CD14-positive monocyte (primary cell): ENCODE measurements around the gene SYTL1. TPM values are rescaled to one million over a fixed set of nuclear protein-coding genes. Genes with fewer than 3 reads are reported as not detected.
A peak's percentile ranks its signal among the peaks of the same experiment; 100 is the strongest.

Experiments
- DNase-seq, 3 donors: peaks; one replicate each; pipeline ENCODE4 v3.0.0-alpha.2; 2011 to 2022
- H2AFZ ChIP-seq: 2 replicates; pipeline ENCODE4 v1.6.0; 2012; ENCODE audit warnings: mild to moderate bottlenecking, low read depth, low read length, inconsistent platforms; ENCODE audit not compliant: insufficient read depth, poor library complexity, severe bottlenecking
- H3K27ac ChIP-seq, 2 donors: 1 replicate in 1 of 2; 2 replicates in 1 of 2; pipeline ENCODE4 v1.5.1; 2012 to 2013; ENCODE audit warnings: low read length in 2 of 2, control low read depth in 1 of 2, inconsistent platforms in 1 of 2, low read depth in 1 of 2, mild to moderate bottlenecking in 1 of 2
- H3K27me3 ChIP-seq, 2 donors: one replicate each; pipeline versions ENCODE4 v1.6.0 to v1.6.1; 2011 to 2013; ENCODE audit warnings: low read length in 2 of 2; ENCODE audit not compliant: control insufficient read depth in 2 of 2, insufficient read depth in 2 of 2
- H3K36me3 ChIP-seq, 2 donors: replicated peaks in 1 of 2; 1 replicate in 1 of 2; 2 replicates in 1 of 2; pipeline versions ENCODE4 v1.5.1 to v1.6.1; 2012 to 2013; ENCODE audit warnings: low read length in 2 of 2, control low read depth in 1 of 2, inconsistent platforms in 1 of 2, mild to moderate bottlenecking in 1 of 2; ENCODE audit not compliant: insufficient read depth in 2 of 2, control insufficient read depth in 1 of 2
- H3K4me1 ChIP-seq, 2 donors: 1 replicate in 1 of 2; 2 replicates in 1 of 2; pipeline versions ENCODE4 v1.5.1 to v1.6.1; 2012 to 2013; ENCODE audit warnings: low read length in 2 of 2, control low read depth in 1 of 2, inconsistent platforms in 1 of 2, mild to moderate bottlenecking in 1 of 2, moderate library complexity in 1 of 2; ENCODE audit not compliant: insufficient read depth in 2 of 2, control insufficient read depth in 1 of 2
- H3K4me2 ChIP-seq: replicated peaks from 2 replicates; pipeline ENCODE3; 2012; ENCODE audit warnings: low read length, moderate library complexity, mild to moderate bottlenecking; ENCODE audit not compliant: poor library complexity, severe bottlenecking; ENCODE audit errors: extremely low read depth
- H3K4me3 ChIP-seq, 3 experiments: fragments of 200-600 bp in 1 of 3; sonication (generic) in 1 of 3; replicated peaks in 1 of 3; 1 replicate in 2 of 3; 2 replicates in 1 of 3; pipeline ENCODE4 v1.5.1; 2011 to 2013; ENCODE audit warnings: low read length in 3 of 3, mild to moderate bottlenecking in 3 of 3, control low read depth in 2 of 3, low read depth in 2 of 3, inconsistent platforms in 1 of 3, moderate library complexity in 1 of 3
- H3K79me2 ChIP-seq: 2 replicates; pipeline ENCODE4 v1.6.0; 2012; ENCODE audit warnings: mild to moderate bottlenecking, control low read depth, inconsistent platforms, low read length, moderate library complexity; ENCODE audit not compliant: insufficient read depth
- H3K9ac ChIP-seq: 2 replicates; pipeline ENCODE4 v1.6.0; 2017; ENCODE audit warnings: low read length, mild to moderate bottlenecking; ENCODE audit not compliant: insufficient read depth, poor library complexity, severe bottlenecking
- H3K9me3 ChIP-seq, 2 donors: replicated peaks in 1 of 2; 1 replicate in 1 of 2; 2 replicates in 1 of 2; pipeline versions ENCODE4 v1.5.1 to v1.6.1; 2012 to 2013; ENCODE audit warnings: low read length in 2 of 2, control low read depth in 1 of 2; ENCODE audit not compliant: control insufficient read depth in 1 of 2, insufficient read depth in 1 of 2
- H4K20me1 ChIP-seq: 2 replicates; pipeline ENCODE4 v1.6.0; 2012; ENCODE audit warnings: mild to moderate bottlenecking, low read length, control low read depth, moderate library complexity; ENCODE audit not compliant: insufficient read depth
- H3K27ac Mint-ChIP-seq, 7 donors: one replicate each; pipeline ENCODE4 v1.8.0; 2020; ENCODE audit warnings: mild to moderate bottlenecking in 7 of 7, mixed read lengths in 7 of 7, moderate library complexity in 6 of 7, inconsistent platforms in 2 of 7
- H3K27me3 Mint-ChIP-seq, 3 donors: one replicate each; pipeline ENCODE4 v1.8.0; 2021 to 2022; ENCODE audit warnings: low read depth in 3 of 3, mild to moderate bottlenecking in 3 of 3, mixed read lengths in 3 of 3, moderate library complexity in 3 of 3, inconsistent platforms in 1 of 3
- H3K36me3 Mint-ChIP-seq, 2 donors: one replicate each; pipeline ENCODE4 v1.8.0; 2020; ENCODE audit warnings: mixed read lengths in 2 of 2, inconsistent platforms in 1 of 2, mild to moderate bottlenecking in 1 of 2
- H3K4me1 Mint-ChIP-seq: one replicate; pipeline ENCODE4 v1.8.0; 2020; ENCODE audit warnings: mild to moderate bottlenecking, mixed read lengths
- H3K4me3 Mint-ChIP-seq, 2 donors: one replicate each; pipeline ENCODE4 v1.8.0; 2020; ENCODE audit warnings: mild to moderate bottlenecking in 2 of 2, mixed read lengths in 2 of 2, moderate library complexity in 1 of 2
- H3K9me3 Mint-ChIP-seq, 7 donors: one replicate each; pipeline ENCODE4 v1.8.0; 2020 to 2022; ENCODE audit warnings: mixed read lengths in 7 of 7, mild to moderate bottlenecking in 6 of 7, moderate library complexity in 6 of 7, inconsistent platforms in 2 of 7
- CTCF ChIP-seq: fragments of 200-600 bp; IDR thresholded peaks from one replicate; pipeline ENCODE4 v1.8.0; 2022; ENCODE audit warnings: antibody characterized with exemption, mild to moderate bottlenecking
- WGBS: methylation state at CpG from one replicate; pipeline ENCODE4 v1.1.5; 2013; ENCODE audit warnings: missing lambda C conversion rate; ENCODE audit not compliant: insufficient coverage; 5-methylcytosine and 5-hydroxymethylcytosine counted together
- intact Hi-C, 2 donors: fragments of 100-400 bp; cut with micrococcal nuclease; formaldehyde crosslinking; loops; one replicate each; pipeline versions ENCODE4 v1.15.0 to v1.15.1; 2023
- polyA plus RNA-seq, 3 donors: library from polyadenylated mRNA; depleted of rRNA in 1 of 3; unstranded in 2 of 3; stranded (reverse) in 1 of 3; fragments of 300-500 nt in 2 of 3; fragments of >200 nt in 1 of 3; fragmentation: Illumina TruSeq in 2 of 3; gene quantifications; 1 replicate in 2 of 3; 2 replicates in 1 of 3; pipeline ENCODE4 v1.2.3, GENCODE V29; 2012 to 2021

The SYTL1 gene
- polyA plus RNA-seq, 3 donors = 26.9 to 95.8 (median 44.6) TPM

GRCh38 chr1:27307874-27308598 lies 33.8 kb upstream of the SYTL1 start:
- Mint-ChIP-seq H3K36me3 (peaks cover 43 to 56% of the 10 kb centered on the region in 2 donors), H3K9me3 (no peaks in the 10 kb centered on the region), H3K4me1 (no peaks in the 10 kb centered on the region), H3K27ac (peak overlapping the region in 3 of 7 donors; percentile 50 to 80 (median 62)), H3K4me3 (no peak overlapping the region), H3K27me3 (peaks cover 0 to 4% (median under 1%) of the 10 kb centered on the region in 3 donors)
- H3K79me2 ChIP-seq = no peaks in the 10 kb centered on the region
- H3K9me3 ChIP-seq = no peaks in the 10 kb centered on the region
- no peaks in the 10 kb centered on the region for H3K4me1 ChIP-seq
- no peak overlapping the region for H2AFZ ChIP-seq
- no peak overlapping the region for H3K27ac ChIP-seq
- WGBS = 100% methylated on average over 1 of the region's 6 CpGs
- H4K20me1 ChIP-seq = no peaks in the 10 kb centered on the region
- no peak overlapping the region for H3K4me3 ChIP-seq
- no peaks in the 10 kb centered on the region for H3K27me3 ChIP-seq
- no peak overlapping the region for H3K4me2 ChIP-seq
- H3K36me3 ChIP-seq = peaks cover 33 to 55% of the 10 kb centered on the region in 2 donors
- TF ChIP-seq CTCF = no peak
- H3K9ac ChIP-seq = no peak overlapping the region
- intact Hi-C loops = loop anchor here in 1 of 2 donors (10.0 kb wide), 2 partner anchors 297 to 367 kb away; partner anchors contain the start of genes AHDC1 and IFI6
- DNase-seq = no peak

DNA sequence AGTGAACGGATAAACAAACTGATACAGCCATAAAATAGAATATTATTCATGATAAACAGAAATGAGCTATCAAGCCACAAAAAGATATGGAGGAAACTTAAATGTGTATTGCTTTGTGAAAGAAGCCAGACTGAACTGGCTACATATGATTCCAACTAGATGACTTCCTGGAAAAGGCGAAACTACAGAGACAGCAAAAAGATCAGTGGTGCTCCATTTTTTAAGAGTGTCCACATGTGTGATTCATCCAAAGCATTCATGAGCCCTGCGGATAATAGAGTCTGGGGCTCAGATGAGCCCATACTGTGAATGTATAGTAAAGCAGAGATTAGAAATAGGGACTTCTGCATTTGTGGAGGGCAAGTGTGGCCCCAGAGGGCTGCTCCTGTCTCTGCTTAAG lies 27.7 kb upstream of the SYTL1 start:
- intact Hi-C loops = no loop called here
- H3K36me3 ChIP-seq = peaks cover 0 to 12% of the 10 kb centered on the region in 2 donors
- no peak for TF ChIP-seq CTCF
- no peak overlapping the region for H3K9ac ChIP-seq
- peaks cover 6 to 14% of the 10 kb centered on the region in 2 donors for H3K36me3 Mint-ChIP-seq
- no peak overlapping the region for H3K27ac ChIP-seq
- H3K4me1 ChIP-seq = no peaks in the 10 kb centered on the region
- 94% methylated on average over 2 of the region's 3 CpGs for WGBS
- DNase-seq = no peak
- H3K9me3 ChIP-seq = no peaks in the 10 kb centered on the region
- no peak overlapping the region for H3K4me3 Mint-ChIP-seq
- peaks cover 0 to 3% of the 10 kb centered on the region in 2 donors for H3K27me3 ChIP-seq
- H3K27ac Mint-ChIP-seq = no peak overlapping the region
- H3K4me1 Mint-ChIP-seq = no peaks in the 10 kb centered on the region
- no peak overlapping the region for H3K4me2 ChIP-seq
- no peaks in the 10 kb centered on the region for H3K9me3 Mint-ChIP-seq
- H3K4me3 ChIP-seq = no peak overlapping the region
- no peak overlapping the region for H2AFZ ChIP-seq
- H3K27me3 Mint-ChIP-seq = peaks cover 10 to 24% (median 13%) of the 10 kb centered on the region in 3 donors
- no peaks in the 10 kb centered on the region for H3K79me2 ChIP-seq
- H4K20me1 ChIP-seq = no peaks in the 10 kb centered on the region
